ENCODE data around the gene SPATA32. TPM values are rescaled to one million over a fixed set of nuclear protein-coding genes. Genes with fewer than 3 reads are reported as not detected.

SPATA32 gene
- total RNA-seq, 1 experiment from 2014 or later: 0.81 TPM

DNA sequence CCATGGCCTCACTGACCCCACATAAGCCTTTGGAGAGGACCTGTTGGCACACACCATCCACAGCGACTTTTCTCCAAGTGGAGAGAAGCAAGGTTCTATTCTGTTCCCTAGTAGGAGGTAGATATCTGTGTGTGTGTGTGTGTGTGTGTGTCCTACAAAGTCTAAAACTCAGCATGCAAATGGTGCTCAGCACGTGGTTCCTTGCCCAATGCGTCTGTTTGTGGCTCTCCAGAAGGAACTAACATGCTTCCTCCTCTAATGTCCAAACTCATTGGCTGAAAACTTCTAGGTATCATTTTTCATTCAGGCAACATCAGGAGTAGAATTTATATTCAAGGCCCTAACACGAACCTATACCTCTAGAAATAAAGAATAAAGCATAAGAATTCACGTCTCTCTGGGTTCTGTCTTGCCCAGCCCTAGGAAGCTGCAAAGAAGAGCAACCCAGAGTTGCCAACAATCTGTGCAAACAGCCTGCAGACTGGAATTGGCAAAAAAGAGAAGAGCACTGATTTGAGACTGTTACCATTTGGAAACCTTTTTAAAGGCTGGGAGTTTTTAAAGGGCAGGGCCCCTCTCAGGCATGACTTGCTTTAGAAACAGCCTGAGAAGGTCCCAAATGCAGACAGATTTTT, 29.4 kb upstream of the SPATA32 start:
- Histone ChIP-seq H3K79me1 (ENCODE audit: insufficient read depth, low read depth, low read length, poor library complexity, severe bottlenecking) (no peaks in the 10 kb centered on the region), H3K4me2 (ENCODE audit: insufficient read depth, insufficient read length, low read length) (no peak overlapping the region), H2BK5ac (ENCODE audit: insufficient read length, low read length) (no peak overlapping the region), H3K23ac (ENCODE audit: insufficient read length, low read depth, low read length) (no peak overlapping the region), H3K4me1 (ENCODE audit: insufficient read depth, low read length) (no peaks in the 10 kb centered on the region; the same call in 1 of the 2 replicates), H3K23me2 (ENCODE audit: insufficient read length, low read depth, low read length, poor library complexity, severe bottlenecking) (no peaks in the 10 kb centered on the region), H3T11ph (ENCODE audit: low read length) (no peak overlapping the region), H3K9ac (ENCODE audit: extremely low read depth, insufficient read length, low read length) (no peak overlapping the region), H3K27ac (ENCODE audit: insufficient read length, low read depth, low read length) (no peak overlapping the region), H3K14ac (ENCODE audit: insufficient read depth, low read length) (no peak overlapping the region), H2AK5ac (ENCODE audit: insufficient read length, low read length) (no peak overlapping the region), H2AFZ (ENCODE audit: low read length) (no peak overlapping the region), H3K9me3 (ENCODE audit: control insufficient read depth, low read depth, low read length) (no peaks in the 10 kb centered on the region), H3K56ac (ENCODE audit: insufficient read length, low read depth, low read length) (no peak overlapping the region), H2BK12ac (ENCODE audit: insufficient read length, low read depth, low read length) (no peak overlapping the region), H2BK120ac (ENCODE audit: low read depth, low read length, poor library complexity, severe bottlenecking) (no peak overlapping the region), H4K8ac (replicated peaks; ENCODE audit: insufficient read length, low read depth, low read length) (no peak overlapping the region), H4K20me1 (ENCODE audit: control insufficient read depth, insufficient read depth, insufficient read length) (no peaks in the 10 kb centered on the region), H4K91ac (ENCODE audit: insufficient read length, low read depth, low read length) (no peak overlapping the region), H3K4ac (ENCODE audit: low read depth, low read length) (no peak overlapping the region), H2BK20ac (ENCODE audit: low read depth, low read length, poor library complexity, severe bottlenecking) (no peak overlapping the region), H3K79me2 (ENCODE audit: insufficient read depth, low read length) (no peaks in the 10 kb centered on the region; the same call in 1 of the 2 replicates), H3K27me3 (ENCODE audit: insufficient read depth, low read length) (no peaks in the 10 kb centered on the region), H2BK15ac (ENCODE audit: low read depth, low read length) (no peak overlapping the region), H4K5ac (ENCODE audit: insufficient read length, low read depth, low read length) (no peak overlapping the region), H3K18ac (ENCODE audit: insufficient read length, low read depth, low read length) (no peak overlapping the region)
- WGBS (ENCODE audit: extremely low coverage, insufficient read length, low lambda C conversion rate): no CpG with 5 or more reads among the region's 5 CpGs
- Mint-ChIP-seq H3K4me1 (peaks cover 12 to 17% of the 10 kb centered on the region in 2 experiments), H3K27me3 (ENCODE audit: low read depth) (no peaks in the 10 kb centered on the region), H3K27ac (no peak overlapping the region; a peak in 1 of 7 replicates), H3K9me3 (no peaks in the 10 kb centered on the region), H3K4me3 (no peak overlapping the region), H3K36me3 (ENCODE audit: insufficient read depth in 1 of 3, low read depth in 3 of 3) (peaks cover 8 to 27% (median 27%) of the 10 kb centered on the region in 3 experiments; a peak in 6 of 7 replicates)
- TF ChIP-seq, protein P1, sequence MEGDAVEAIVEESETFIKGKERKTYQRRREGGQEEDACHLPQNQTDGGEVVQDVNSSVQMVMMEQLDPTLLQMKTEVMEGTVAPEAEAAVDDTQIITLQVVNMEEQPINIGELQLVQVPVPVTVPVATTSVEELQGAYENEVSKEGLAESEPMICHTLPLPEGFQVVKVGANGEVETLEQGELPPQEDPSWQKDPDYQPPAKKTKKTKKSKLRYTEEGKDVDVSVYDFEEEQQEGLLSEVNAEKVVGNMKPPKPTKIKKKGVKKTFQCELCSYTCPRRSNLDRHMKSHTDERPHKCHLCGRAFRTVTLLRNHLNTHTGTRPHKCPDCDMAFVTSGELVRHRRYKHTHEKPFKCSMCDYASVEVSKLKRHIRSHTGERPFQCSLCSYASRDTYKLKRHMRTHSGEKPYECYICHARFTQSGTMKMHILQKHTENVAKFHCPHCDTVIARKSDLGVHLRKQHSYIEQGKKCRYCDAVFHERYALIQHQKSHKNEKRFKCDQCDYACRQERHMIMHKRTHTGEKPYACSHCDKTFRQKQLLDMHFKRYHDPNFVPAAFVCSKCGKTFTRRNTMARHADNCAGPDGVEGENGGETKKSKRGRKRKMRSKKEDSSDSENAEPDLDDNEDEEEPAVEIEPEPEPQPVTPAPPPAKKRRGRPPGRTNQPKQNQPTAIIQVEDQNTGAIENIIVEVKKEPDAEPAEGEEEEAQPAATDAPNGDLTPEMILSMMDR (conservative IDR thresholded peaks at IDR 0.05): no peak
- no peak for DNase-seq
